ENCODE measurements around the gene PNPO.

PNPO gene

DNA sequence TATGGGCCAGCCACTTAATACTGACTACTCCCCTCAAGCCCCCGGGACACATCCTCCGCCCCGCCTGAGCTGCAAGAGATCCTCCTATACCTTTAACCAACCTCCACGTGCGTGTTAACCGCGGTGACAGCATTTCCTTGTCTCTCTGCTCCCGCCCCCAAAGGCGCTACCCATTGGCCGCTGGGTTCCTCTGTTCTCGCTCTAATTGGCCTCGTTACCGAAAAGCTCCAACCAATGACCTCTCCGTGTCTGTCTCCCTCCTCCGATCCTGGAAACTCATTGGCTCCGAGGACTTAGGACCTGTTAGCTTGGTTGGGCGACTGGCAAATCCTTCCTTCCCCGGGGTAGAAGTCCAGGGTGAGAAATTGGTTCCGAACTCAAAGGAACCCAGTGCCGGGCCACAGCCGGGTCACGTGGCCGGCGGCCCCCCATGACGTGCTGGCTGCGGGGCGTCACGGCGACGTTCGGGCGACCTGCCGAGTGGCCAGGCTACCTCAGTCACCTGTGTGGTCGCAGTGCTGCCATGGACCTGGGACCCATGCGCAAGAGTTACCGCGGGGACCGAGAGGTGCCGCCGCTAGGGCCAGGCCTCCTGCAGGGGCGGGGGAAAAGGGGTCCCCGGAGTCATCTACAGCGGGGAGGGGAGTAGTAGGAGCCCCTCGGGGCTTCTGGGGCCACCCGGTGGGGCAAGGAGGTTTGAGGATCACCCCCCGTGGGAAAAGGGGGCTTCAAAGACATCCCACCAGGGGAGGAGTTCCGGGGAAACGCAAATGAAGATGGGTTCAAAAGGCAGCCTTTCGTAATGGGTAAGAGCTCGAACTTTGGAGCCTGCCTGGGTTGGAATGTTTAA is at the start of gene PNPO:
Gene PNPO (plus strand): TSS at position 326 of the 850 bp plus-strand sequence. CDS start 105 bp downstream, at position 431.
- peak; percentile 70 for DNase-seq (ENCODE audit: low read depth)

DNA sequence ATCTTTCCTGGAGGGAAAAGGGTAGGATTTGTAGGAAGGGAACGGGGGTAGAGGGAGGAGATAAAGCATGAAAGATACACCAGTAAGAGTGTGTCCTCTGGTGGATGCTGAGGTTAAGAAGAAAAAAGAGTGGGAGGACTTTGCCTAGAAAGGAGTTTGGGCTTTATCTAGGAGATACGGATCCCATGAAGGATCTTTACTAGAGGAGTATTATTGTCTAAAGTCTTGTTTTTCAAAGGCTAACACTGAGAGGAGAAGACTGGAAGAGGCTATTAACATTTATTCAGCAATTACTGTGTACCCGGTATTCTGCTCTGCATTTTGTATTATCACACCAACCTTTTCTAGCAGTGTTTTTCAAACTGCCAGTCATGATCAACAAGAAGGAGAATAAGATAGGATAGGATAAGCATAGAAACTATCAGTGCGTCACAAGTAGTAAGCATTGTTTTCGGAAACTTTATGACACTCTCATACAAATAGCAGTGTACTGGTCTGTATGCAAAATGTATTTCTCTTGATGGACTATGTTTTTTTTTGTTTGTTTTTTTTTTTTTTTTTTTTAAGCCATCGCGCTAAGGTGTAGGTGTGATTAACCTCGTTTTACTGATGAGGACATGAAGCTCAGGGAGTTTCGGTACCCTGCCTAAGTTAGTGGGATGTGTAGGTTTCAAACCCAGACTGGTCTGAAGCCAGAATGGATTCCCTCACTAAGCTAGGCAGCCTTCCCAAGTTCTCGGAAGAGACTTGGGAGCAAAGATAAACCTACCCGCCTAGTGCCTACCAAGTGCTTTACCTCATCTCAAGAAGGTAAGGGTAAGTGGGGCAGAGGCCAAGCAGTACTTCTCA is 46.6 kb upstream of the PNPO start:
- DNase-seq (ENCODE audit: low read depth): no peak

DNA sequence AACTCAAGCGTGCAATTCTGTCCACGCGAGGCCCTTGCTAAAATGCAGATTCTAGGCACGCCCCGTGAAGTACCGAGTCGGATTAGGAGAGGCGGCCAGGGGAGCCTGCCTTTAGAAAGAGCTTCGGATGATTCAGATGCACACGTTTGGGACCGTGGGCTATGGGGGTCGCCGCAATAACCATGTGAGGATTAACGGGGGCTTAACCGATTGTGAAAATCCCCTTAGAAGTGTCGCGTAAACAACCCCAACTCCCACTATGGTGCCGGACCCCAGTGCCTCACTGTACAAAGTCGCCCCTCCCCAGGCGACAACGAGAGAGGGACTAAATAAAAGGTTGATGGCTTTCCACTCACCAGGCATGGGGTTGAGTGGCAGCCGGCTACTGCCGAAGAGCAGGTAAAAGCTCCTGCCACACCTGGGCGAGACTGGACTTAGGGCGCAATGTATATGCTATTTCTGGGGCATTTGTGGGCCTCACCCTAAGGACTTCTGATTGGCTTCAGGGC is 46.0 kb upstream of the PNPO start:
- DNase-seq (ENCODE audit: low read depth): no peak

DNA sequence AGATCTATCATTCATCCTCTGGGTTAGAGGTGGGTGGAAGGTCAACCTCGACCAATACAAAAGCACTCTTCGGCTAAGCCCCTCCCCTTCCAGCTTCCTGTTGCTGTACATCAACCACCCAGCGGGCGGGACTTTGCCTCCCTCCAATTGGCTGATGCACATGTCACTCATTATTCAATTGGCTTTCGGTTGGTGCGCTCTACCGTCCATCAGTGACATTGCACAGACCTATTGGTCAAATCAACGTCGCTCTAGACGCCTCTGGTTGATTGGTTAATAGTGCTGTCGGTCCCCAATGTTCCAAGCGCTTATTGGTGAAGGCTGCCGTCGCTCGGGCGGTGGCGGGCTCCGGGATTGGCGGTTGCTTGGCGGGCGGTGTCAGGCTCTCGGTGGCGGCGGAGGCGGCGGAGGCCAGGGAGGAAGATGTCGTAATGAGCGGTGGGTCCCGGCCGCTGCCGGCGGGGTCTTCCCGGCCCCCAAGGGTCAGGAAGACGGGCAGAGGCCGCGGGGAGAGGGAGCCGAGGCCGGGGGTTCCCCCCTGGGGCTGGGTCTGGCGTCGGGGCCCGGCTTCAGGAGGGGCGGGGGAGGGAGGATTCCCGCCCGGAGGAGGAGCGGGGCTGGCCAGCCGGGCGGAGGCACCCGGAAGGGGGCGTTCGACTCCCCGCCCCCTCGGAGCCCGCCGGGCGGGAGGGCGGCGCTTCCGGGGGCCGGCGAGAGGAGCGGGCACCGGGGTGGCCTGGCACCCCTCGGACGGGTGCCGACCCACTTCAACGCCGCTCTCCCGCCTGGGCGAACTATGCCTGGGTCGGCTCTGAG is 45.3 kb upstream of the PNPO start, which contains the start of gene SP2:
Gene SP2 (plus strand): TSS at position 381 of the 816 bp plus-strand sequence. CDS start 51 bp downstream, at position 432.
- peak; percentile 96 for DNase-seq (ENCODE audit: low read depth)

DNA sequence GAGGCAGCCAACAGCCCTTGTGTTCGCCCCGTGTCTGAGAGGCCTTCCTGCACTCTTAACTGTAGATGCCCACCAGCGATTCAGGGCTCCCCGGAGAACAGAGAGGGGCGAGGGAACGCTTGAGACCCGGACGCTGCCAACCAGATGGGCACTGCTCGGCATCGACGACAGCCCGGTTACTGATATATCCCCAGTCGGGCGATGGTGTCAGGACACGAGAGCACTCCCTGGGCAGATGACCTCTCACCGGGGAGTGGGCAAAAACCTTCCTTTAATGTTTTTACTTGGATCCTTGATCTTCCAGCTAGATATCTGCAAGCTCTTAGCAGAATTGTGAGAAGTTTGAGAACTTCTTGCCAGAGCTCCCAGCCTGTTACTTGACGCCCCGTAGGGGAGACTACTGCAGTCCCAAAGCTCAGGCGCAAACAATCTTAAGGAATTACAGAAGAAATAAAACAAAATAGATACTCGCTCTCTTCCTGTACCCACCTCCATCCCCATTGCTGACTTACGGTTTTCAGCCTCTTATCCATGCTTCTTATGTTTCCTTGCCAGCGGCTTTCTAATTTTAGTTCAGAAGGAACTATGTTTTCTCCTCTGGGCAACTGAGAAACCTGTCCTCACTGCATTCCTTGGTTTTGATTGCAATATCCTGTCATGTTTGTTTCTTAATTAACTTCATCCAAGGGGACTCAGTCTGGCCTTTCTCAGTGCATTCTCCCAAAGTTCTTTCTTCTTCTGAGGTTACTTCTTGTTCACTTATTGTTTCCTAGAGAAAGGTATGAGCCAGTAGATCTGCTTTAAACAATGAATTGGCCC is 44.5 kb upstream of the PNPO start:
- no peak for DNase-seq (ENCODE audit: low read depth)

DNA sequence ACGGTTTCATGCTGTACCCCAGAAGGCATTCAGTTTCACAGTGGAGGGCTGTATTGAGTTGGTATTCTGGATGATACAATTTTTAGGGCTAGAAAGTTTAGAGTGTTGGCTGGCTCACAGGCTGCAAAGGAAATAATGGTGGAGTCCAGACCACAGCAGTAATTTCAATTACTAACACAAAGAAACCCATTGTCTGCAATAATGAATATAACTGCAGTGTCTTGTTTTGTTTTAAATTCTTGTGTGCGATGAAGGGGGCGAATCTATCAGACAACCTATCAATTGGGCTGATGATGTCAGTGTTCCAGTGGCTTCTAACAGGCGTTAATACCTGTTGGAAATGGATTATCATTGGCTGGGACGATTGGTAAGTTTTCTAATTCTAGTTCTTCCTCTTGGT is 43.8 kb upstream of the PNPO start:
- no peak for DNase-seq (ENCODE audit: low read depth)

DNA sequence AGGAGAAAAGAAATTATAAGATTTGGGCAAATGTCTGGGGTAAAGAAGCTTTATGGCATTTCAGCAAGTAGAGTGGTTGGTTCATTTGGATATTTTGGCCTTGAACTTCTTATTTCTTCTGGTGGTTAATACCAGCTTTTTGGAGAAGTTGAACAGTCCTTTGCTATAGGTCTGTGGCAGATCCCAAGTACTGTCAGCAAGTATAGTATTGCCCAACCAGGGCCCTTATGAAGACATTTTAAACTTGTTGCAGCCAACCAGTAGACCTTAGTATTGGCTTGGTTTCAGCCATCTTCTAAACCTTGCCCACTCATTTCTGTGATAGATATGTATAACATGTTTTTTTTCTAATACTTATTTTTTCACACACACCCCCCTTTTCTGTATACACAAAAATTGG is 43.1 kb upstream of the PNPO start:
- no peak for DNase-seq (ENCODE audit: low read depth)

DNA sequence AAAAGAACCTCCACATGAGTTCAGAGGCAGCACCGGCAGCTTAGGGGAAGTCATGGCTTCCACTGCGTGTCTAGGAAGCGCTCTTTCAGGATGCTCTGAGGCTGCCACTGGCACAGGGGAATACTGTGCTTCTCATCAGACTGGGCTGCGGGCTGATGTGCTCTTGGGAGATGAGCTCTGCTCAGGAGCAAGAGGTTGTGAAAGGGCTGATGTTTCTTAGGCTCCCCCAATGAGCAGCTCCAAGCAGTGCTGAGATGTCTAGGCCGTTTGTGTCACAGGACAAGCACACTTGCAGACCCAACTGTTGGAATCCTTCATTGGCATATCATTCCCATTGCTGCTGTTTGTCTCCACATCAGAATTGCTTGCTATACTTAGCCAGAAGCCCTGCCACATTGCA is 41.7 kb upstream of the PNPO start:
- no peak for DNase-seq (ENCODE audit: low read depth)

DNA sequence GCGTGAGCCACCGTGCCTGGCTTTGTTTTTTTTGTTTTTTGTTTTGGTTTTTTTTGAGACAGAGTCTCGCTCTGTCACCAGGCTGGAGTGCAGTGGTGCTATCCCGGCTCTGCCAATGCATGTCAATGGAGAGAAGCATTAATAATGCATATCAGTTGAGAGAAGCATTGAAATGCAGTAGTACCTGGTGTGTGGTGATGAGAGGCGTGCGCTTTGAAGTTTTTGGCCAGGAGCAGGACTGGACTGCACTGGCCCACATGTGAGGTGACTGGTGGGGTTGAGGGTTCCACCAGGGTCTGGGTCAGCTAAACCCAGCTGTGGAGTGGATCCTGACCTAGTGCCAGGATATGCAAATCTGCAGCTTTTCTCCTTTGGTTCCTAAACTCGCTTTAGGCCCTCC is 39.9 kb upstream of the PNPO start:
- DNase-seq (ENCODE audit: low read depth): no peak

DNA sequence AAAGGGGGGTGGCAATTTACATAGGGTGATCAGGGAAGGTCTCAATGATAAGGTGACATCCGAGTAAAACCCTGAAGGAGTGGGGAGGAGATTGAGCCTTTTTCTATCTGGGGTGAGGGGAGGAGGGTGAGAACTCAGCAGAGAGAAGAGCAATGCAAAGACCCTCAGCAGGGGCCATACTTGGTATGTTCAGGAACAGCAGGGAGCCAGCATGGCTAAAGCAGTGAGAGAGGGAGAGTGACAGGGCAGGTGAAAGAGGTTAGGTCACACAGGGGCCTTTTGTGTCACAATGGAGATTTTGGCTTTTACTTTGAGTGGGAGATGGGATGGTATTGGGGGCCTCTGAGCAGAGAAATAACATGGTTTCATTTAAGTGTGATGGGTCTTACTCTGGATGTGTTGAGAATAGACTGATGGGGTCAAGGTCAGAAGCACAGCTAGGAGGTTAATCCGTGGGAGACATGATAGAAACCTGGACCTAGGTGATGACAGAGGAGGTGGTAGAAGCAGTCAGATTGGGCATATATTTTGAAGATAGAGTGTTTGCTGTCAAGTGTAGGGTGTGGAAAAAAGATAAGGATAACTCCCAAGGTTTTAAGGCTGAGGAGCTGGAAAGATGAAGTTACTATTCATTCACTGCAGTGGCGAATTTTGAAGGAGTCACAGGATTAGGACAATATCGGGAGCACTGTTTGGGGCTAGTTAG is 39.2 kb upstream of the PNPO start:
- DNase-seq (ENCODE audit: low read depth): no peak

DNA sequence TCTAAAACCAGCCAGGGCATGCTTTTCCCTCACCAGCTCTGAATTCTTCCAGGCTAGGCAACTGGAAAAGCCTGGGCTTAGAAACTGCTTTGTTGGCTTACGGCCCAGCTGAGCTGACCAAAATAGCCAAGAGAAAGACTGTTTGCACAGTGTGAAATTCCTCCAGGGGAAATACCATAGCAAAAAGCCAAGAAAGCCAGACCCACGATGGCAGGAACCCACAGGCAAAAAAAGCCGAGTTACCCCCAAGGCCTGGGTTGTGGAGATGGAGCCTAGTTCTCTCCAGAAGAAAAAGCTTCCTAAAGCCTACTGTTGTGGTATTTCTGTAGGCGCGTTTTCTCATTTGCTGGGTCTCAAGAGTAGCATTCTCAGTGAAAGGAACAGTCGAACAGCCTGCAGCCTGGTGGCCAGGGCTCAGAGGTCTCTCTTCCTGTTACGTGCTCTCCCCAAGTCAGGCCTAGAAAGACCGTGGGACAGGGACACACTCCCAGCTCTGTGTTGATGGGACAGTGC is 36.1 kb upstream of the PNPO start:
- no peak for DNase-seq (ENCODE audit: low read depth)

DNA sequence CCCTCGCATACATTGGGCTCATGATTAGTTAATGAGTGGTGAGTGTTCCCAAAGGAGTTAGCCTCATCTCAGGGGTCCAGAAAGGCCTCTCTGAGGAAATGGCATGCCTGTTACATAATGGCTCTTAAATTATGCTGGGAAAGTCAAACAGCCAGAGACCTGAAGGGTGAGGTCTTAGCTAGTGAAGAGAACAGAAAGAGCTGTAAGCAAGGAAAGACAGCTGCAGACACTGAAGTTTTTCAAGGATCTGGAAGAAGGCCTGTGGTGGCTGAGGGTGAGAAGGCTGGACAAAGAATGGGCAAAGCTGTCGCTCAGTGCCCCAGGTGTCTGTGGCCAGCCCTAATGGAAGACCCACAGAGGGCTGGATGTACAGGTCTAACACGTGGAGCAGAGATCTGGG is 34.9 kb upstream of the PNPO start:
- no peak for DNase-seq (ENCODE audit: low read depth)

DNA sequence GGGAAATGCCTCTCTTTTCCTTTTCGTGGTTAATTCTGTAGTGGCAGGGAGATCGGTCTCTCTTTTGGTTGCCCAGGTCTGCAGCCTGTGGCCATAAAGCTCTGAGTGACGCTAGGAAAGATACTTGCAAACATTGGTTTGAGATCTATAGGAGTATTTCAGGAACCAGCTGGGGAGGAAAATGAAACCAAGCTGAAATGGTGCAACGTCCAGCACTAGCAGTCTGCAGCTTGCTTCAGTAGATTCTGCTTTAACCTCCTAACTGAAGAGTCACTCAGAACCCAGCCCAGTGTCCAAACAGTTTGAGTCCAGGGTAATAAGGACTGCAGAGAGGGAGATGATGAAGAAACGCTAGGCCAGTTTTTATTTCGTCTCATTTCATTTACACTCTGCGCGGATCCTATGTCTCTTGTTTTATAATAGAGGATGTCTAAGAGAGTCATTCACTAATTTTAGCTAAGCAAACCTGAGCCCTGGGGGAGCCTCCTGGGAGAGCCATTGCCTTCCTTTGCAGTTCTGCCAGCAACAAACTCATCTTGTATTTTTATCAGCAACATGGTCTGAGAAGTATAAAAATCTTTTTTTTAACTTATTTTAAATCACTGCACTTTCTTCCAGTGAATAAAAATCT is 33.3 kb upstream of the PNPO start:
- DNase-seq (ENCODE audit: low read depth): no peak

DNA sequence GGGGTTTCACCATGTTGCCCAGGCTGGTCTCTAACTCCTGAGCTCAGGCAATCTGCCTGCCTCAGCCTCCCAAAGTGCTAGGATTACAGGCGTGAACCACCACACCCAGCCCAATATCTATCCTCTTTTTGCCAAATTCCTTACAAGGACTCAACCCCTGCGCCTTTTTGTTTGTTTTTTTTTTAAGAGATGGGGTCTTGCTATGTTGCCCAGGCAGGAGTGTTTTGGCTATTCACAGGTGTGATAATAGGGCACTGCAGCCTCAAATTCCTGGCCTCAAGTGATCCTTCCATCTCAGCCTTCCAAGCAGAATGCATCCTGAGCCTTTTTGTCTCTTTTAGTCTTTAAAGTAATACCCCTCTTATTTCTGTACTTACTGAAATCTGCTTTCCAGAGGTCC is 28.3 kb upstream of the PNPO start:
- DNase-seq (ENCODE audit: low read depth): no peak

DNA sequence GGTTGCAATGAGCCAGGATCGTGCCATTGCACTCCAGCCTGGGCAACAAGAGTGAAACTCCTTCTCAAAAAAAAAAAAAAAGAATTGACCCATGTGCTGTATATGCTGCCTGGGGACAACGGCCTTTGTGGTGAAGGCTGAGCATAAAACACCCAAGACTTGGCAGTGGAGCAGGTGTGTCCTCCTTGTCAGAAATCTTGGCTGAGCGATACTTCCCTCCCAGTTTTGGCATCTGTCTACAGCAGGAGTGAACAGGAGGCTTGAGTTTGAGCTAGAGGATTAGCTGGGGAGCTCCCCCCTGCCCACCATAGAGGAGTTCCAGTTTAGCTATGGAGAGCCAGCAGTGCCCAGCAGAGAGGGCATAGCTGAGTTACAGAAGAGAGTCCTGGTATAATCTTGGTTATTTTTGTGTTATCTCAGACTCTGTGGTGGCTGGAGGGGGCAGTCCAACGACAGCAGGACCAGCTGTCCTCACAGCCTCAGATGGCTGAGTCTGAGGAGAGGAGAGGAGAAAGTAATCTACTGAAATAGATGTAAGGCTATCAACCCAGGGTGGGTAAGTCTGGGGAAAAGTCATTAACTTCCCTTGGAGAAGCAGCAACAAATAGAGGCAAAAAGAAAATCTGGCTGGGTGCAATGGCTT is 26.9 kb upstream of the PNPO start:
- DNase-seq (ENCODE audit: low read depth): no peak

DNA sequence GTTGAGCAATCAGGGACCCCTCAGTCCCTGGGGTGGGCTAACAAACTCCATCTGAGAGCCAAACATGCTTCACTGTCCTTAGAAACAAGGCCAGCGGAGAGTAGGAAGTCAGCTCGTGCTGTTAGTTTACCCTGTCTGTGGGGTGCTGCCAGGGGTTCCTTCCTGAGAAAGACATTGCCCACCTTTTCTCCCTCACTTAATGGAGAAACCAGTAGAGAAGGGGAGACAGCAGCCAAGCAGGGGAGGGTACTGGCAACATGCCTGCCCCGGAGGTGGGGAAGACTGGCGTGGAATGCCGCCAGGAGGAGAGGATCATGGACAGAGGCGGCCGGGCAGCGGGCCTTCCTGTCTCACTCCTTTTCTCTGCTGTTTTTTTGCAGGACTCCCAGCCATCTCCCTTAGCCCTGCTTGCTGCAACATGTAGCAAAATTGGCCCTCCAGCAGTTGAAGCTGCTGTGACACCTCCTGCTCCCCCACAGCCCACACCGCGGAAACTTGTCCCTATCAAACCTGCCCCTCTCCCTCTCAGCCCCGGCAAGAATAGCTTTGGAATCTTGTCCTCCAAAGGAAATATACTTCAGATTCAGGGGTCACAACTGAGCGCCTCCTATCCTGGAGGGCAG is 25.5 kb upstream of the PNPO start:
- DNase-seq (ENCODE audit: low read depth): no peak

DNA sequence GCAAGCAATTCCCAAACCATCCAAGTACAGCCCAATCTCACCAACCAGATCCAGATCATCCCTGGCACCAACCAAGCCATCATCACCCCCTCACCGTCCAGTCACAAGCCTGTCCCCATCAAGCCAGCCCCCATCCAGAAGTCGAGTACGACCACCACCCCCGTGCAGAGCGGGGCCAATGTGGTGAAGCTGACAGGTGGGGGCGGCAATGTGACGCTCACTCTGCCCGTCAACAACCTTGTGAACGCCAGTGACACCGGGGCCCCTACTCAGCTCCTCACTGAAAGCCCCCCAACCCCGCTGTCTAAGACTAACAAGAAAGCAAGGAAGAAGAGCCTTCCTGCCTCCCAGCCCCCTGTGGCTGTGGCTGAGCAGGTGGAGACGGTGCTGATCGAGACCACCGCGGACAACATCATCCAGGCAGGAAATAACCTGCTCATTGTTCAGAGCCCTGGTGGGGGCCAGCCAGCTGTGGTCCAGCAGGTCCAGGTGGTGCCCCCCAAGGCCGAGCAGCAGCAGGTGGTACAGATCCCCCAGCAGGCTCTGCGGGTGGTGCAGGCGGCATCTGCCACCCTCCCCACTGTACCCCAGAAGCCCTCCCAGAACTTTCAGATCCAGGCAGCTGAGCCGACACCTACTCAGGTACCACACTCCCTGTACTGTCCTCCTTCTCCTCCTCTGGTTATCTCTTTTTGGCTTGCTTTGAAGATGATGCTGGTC is 24.7 kb upstream of the PNPO start:
- DNase-seq (ENCODE audit: low read depth): no peak

DNA sequence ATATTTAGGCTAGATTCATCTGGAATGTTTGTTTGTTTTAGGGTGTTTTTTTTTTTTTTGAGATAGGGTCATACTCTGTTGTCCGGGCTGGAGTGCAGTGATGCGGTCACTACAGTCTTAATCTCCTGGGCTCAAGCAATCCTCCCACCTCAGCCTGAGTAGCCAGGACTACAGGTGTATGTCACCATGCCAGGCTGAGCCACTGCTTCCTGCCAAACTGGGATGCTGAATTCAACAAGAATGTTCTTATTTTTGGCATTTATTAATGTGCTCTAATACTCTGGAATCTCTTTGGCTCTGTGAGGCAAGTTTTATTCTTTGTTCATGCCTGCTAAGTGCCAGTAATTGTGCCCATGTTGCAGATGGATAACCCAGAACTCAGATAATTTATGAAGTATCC is 23.8 kb upstream of the PNPO start:
- no peak for DNase-seq (ENCODE audit: low read depth)
